Brain microvascular endothelial cell (primary cell): ENCODE measurements around the gene TIPIN.

ENCODE experiments used
- DNase-seq: peaks from one replicate; pipeline ENCODE4 v3.0.0-alpha.2; 2020
- H3K27ac ChIP-seq: fragments of 250-450 bp; sonication (Bioruptor Pico); 2 replicates; pipeline ENCODE4 v1.5.1; 2020; ENCODE audit warnings: mild to moderate bottlenecking, moderate library complexity
- H3K27me3 ChIP-seq: fragments of 250-450 bp; sonication (Bioruptor Pico); replicated peaks from 2 replicates; pipeline ENCODE4 v1.5.1; 2020; ENCODE audit warnings: mild to moderate bottlenecking
- H3K36me3 ChIP-seq: fragments of 250-450 bp; sonication (Bioruptor Pico); replicated peaks from 2 replicates; pipeline ENCODE4 v1.5.1; 2020; ENCODE audit warnings: mild to moderate bottlenecking
- H3K4me3 ChIP-seq: 2 replicates; pipeline ENCODE4 v1.5.1; 2011; ENCODE audit warnings: low read depth, mild to moderate bottlenecking, control low read depth, low read length, moderate library complexity
- in situ Hi-C: cut with HindIII; loops from 2 replicates; pipeline ENCODE4 v1.10.0; 2017; ENCODE audit warnings: low sequenced_read_pairs, low pct_ligation_motif_present
- TF ChIP-seq, protein P1 (sequence below): IDR thresholded peaks from 2 replicates; pipeline ENCODE4 v1.5.1; 2011; ENCODE audit warnings: low read depth, mild to moderate bottlenecking, moderate library complexity, low read length, control low read depth, inconsistent platforms; ENCODE audit errors: missing control alignments

Gene TIPIN

DNA sequence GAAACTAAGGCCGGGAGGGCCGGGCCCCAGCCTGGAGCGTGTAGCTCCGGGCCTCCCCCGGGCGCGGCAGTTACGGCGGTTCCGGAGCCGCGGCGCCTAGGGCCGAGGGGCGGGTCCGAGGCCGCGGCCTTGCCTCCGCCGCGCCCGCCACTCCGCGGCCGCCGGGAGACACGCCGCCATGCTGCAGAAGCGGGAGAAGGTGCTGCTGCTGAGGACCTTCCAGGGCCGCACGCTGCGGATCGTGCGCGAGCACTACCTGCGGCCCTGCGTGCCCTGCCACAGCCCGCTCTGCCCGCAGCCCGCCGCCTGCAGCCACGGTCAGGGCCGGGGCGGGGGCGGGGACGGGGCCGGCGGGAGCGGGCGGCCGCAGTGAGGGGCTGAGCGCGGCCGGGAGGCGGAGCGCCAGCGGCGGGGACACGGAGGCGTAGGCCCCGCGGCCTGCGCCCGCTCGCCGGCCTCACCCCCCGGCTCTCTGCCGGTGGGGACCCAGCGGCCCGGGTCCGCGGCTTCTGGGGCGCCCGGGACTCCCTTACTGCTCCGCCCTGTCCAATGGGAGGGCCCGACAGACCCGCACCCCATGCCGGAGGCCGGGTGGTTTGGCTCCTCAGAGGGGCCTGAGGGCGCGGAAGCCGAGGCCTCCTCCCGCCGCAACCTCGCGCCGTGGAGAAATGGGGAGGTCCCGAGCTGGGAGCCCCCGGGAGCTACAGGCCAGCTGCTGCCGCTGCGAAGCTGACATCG, 62.9 kb downstream of the TIPIN start, which contains the start of gene DIS3L:
Gene DIS3L, plus strand, starts transcription at position 150 of the 738 bp plus-strand sequence. Its CDS starts 29 bp downstream, at position 179.
- DNase-seq = no peak

DNA sequence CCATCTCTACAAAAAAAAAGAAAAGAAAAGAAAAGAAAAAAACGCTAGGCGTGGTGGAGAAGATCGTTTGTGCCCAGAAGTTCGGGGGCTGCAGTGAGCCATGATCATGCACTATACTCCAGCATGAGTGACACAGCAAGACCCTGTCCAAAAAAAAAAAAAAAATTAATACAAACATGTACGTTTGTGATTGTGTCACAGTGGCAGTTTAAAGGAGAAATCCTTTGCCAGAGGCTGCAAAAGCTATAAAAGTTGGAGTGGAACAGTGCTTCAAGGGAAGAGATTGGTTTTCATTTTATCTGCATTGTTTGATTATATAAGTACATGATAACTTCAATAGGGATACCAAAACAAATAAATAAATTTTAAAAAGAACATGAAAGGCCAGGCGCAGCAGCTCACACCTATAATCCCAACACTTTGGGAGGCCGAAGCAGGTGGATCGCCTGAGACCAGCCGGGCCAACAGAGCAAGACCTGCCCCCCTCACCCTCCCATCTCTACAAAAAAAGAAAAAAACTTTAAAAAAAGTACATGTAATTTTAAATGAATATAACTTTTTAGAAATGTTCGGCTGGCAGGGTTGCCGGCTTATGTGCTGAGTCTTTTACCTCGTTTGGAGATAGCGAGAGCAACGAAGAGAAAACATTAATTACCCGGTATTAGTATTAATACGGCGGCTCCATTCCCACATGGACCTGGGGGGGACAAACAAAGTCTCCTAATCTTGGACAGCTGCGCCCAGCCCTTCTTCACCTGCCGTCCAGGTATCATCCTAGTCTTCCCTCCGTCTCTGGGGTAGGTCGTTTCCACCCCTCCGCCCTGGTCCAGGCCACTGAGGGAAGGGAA, 63.7 kb downstream of the TIPIN start:
- Histone ChIP-seq H3K27ac (peak overlapping the region; percentile 37), H3K4me3 (peak overlapping the region; percentile 65), H3K36me3 (no peaks in the 10 kb centered on the region), H3K27me3 (no peaks in the 10 kb centered on the region)
- TF ChIP-seq, protein P1, sequence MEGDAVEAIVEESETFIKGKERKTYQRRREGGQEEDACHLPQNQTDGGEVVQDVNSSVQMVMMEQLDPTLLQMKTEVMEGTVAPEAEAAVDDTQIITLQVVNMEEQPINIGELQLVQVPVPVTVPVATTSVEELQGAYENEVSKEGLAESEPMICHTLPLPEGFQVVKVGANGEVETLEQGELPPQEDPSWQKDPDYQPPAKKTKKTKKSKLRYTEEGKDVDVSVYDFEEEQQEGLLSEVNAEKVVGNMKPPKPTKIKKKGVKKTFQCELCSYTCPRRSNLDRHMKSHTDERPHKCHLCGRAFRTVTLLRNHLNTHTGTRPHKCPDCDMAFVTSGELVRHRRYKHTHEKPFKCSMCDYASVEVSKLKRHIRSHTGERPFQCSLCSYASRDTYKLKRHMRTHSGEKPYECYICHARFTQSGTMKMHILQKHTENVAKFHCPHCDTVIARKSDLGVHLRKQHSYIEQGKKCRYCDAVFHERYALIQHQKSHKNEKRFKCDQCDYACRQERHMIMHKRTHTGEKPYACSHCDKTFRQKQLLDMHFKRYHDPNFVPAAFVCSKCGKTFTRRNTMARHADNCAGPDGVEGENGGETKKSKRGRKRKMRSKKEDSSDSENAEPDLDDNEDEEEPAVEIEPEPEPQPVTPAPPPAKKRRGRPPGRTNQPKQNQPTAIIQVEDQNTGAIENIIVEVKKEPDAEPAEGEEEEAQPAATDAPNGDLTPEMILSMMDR = no peak
- in situ Hi-C loops = no loop called here
- no peak for DNase-seq

More for the DNA sequence above, 62.9 kb downstream of the TIPIN start, which contains the start of gene DIS3L:
- in situ Hi-C loops = no loop called here
- Histone ChIP-seq H3K27me3 (no peaks in the 10 kb centered on the region), H3K27ac (peak within 1 kb of the TSS; percentile 37), H3K4me3 (peak within 1 kb of the TSS; percentile 65), H3K36me3 (no peaks in the 10 kb centered on the region)
- TF ChIP-seq, protein P1 = no peak

DNA sequence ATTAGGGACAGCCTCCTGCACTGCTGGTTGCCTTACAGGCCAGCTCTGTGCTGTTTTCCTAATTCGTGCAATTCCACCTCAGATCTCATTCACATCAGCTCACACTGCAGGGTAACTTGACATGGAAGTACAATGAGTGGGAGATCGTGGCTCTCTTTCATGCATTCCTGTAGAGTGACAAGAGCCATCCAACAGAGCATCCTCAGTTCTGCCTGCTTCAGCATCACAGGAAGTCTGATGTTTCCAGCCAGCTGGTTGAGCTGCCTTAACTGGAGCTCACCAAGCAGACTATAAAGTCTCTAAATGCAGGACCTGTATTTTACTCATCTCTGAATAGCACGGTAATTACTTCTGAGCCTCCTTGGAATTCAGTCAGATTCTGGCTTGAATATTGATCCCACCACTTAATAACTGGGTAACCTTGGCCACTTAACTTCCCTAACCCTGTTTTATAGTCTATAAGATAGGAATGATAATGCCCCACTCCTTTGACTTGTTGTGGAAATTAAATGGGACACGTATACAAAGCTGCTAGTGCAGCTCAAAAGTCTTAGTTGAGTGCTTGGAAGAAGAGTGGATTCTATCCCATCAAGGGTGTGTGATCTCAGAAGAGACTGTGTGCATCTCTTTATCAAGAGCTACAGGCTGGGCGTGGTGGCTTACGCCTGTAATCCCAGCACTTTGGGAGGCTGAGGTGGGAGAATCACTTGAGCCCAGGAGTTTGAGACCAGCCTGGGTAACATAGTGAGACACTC, 64.5 kb downstream of the TIPIN start:
- in situ Hi-C loops = no loop called here
- H3K27ac ChIP-seq = no peak overlapping the region

DNA sequence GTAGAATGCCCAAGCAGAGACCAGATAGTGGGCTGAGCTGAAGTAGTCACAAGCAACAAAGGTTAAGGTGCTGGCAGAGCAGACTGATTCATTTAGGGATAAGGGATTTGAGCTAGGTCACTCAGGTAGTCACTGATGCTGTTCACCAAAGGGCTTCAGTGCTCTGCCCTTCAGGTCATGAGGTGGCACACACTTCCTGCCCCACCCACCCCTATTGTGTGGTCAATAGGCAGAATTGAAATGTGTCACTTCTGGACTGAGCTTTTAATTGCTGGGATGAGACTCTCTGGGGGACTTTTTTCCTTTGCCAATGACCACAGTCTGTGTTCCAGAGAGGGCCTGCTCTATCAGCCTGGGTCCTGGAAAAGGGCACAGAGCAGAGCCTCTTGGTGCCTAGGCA, 66.0 kb downstream of the TIPIN start:
- in situ Hi-C loops = no loop called here
- Histone ChIP-seq H3K4me3 (no peak overlapping the region), H3K27me3 (no peaks in the 10 kb centered on the region), H3K36me3 (no peaks in the 10 kb centered on the region), H3K27ac (no peak overlapping the region)
- TF ChIP-seq, protein P1 = no peak
- no peak for DNase-seq

More for the DNA sequence above, 64.5 kb downstream of the TIPIN start:
- TF ChIP-seq, protein P1 = no peak
- Histone ChIP-seq H3K27me3 (no peaks in the 10 kb centered on the region), H3K4me3 (no peak overlapping the region), H3K36me3 (no peaks in the 10 kb centered on the region)
- no peak for DNase-seq

DNA sequence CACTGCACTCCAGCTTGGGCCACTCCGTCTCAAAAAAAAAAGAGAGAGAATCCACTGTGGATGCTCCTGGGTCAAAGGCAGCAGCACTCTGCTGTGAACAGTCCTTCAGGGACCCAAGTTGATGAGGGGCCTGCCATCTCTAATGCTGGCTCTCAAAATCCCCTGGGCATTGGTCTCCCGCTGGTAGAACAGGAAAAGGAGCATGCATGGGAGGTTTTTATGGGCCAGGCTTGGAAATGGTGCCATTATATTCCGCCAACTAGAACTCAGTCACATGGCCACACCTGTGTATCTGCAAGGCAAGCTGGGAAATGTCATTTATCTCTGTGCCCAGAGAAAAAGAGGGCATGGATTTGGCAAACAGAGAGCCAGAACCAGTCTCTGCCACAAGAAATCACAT, 66.5 kb downstream of the TIPIN start:
- in situ Hi-C loops = no loop called here
- DNase-seq = no peak
- no peaks in the 10 kb centered on the region for H3K36me3 ChIP-seq
- TF ChIP-seq, protein P1 = no peak
- H3K27me3 ChIP-seq = no peaks in the 10 kb centered on the region
- H3K27ac ChIP-seq = no peak overlapping the region
- no peak overlapping the region for H3K4me3 ChIP-seq
